ENCODE measurements around the gene BECN2.

BECN2 gene

GRCh38 chr1:241944300-241944699, 13.3 kb upstream of the BECN2 start:
- H3K36me3 ChIP-seq (ENCODE audit: control insufficient read depth in 1 of 2, insufficient read depth in 2 of 2, low read depth in 1 of 2, low read length in 2 of 2), result no peaks in the 10 kb centered on the region
- H3K9me3 ChIP-seq (ENCODE audit: control insufficient read depth, low read length), result no peaks in the 10 kb centered on the region

GRCh38 chr1:241947354-241947753, 10.2 kb upstream of the BECN2 start:
- Histone ChIP-seq H4K91ac (ENCODE audit: low read length) (no peak overlapping the region), H2BK12ac (ENCODE audit: low read length in 2 of 2) (no peak overlapping the region), H2AK5ac (ENCODE audit: low read length, severe bottlenecking) (no peak overlapping the region), H3K23ac (ENCODE audit: low read length in 2 of 2) (no peak overlapping the region), H3K9me3 (ENCODE audit: control insufficient read depth, low read length) (no peaks in the 10 kb centered on the region), H3K36me3 (ENCODE audit: control insufficient read depth in 1 of 2, insufficient read depth in 2 of 2, low read depth in 1 of 2, low read length in 2 of 2) (no peaks in the 10 kb centered on the region), H2BK120ac (ENCODE audit: low read depth, low read length) (no peak overlapping the region), H3K4me3 (ENCODE audit: insufficient read depth in 1 of 2, low read depth in 1 of 2, low read length in 2 of 2) (no peak overlapping the region), H2BK5ac (ENCODE audit: low read depth, low read length, poor library complexity, severe bottlenecking) (no peak overlapping the region), H3K4me1 (ENCODE audit: control insufficient read depth, insufficient read depth, low read depth, low read length) (no peaks in the 10 kb centered on the region), H3K27ac (ENCODE audit: low read length, poor library complexity, severe bottlenecking) (no peak overlapping the region), H3K27me3 (ENCODE audit: control insufficient read depth in 1 of 2, insufficient read depth in 1 of 2, low read length in 2 of 2) (no peaks in the 10 kb centered on the region), H3K18ac (ENCODE audit: low read depth in 1 of 2, low read length in 2 of 2) (no peak overlapping the region), H3K9ac (ENCODE audit: low read length) (no peak overlapping the region), H3K14ac (ENCODE audit: low read length in 2 of 2) (no peak overlapping the region), H3K4me2 (ENCODE audit: low read length, poor library complexity, severe bottlenecking) (no peak overlapping the region), H2AFZ (ENCODE audit: low read depth, low read length) (no peak overlapping the region), H2BK15ac (ENCODE audit: low read depth, poor library complexity, severe bottlenecking) (no peak overlapping the region), H3K79me1 (replicated peaks; ENCODE audit: low read length, poor library complexity, severe bottlenecking) (no peaks in the 10 kb centered on the region), H4K8ac (ENCODE audit: low read length) (no peak overlapping the region), H3K4ac (ENCODE audit: low read depth in 1 of 2, low read length in 2 of 2) (no peak overlapping the region)
- DNase-seq, result no peak
- 82% methylated on average over 6 of the region's 6 CpGs for WGBS

More at GRCh38 chr1:241944300-241944699, 13.3 kb upstream of the BECN2 start:
- Histone ChIP-seq H3K4me2 (ENCODE audit: low read length, poor library complexity, severe bottlenecking) (no peak overlapping the region), H3K79me1 (replicated peaks; ENCODE audit: low read length, poor library complexity, severe bottlenecking) (no peaks in the 10 kb centered on the region), H2BK12ac (ENCODE audit: low read length in 2 of 2) (no peak overlapping the region), H2BK5ac (ENCODE audit: low read depth, low read length, poor library complexity, severe bottlenecking) (no peak overlapping the region), H2AK5ac (ENCODE audit: low read length, severe bottlenecking) (no peak overlapping the region), H3K4ac (ENCODE audit: low read depth in 1 of 2, low read length in 2 of 2) (no peak overlapping the region), H3K14ac (ENCODE audit: low read length in 2 of 2) (no peak overlapping the region), H4K8ac (ENCODE audit: low read length) (no peak overlapping the region), H3K27ac (ENCODE audit: low read length, poor library complexity, severe bottlenecking) (no peak overlapping the region), H3K23ac (ENCODE audit: low read length in 2 of 2) (no peak overlapping the region), H2BK120ac (ENCODE audit: low read depth, low read length) (no peak overlapping the region), H3K4me3 (ENCODE audit: insufficient read depth in 1 of 2, low read depth in 1 of 2, low read length in 2 of 2) (no peak overlapping the region), H3K9ac (ENCODE audit: low read length) (no peak overlapping the region), H3K4me1 (ENCODE audit: control insufficient read depth, insufficient read depth, low read depth, low read length) (no peaks in the 10 kb centered on the region), H3K18ac (ENCODE audit: low read depth in 1 of 2, low read length in 2 of 2) (no peak overlapping the region), H2BK15ac (ENCODE audit: low read depth, poor library complexity, severe bottlenecking) (no peak overlapping the region), H4K91ac (ENCODE audit: low read length) (no peak overlapping the region), H3K27me3 (ENCODE audit: control insufficient read depth in 1 of 2, insufficient read depth in 1 of 2, low read length in 2 of 2) (no peaks in the 10 kb centered on the region), H2AFZ (ENCODE audit: low read depth, low read length) (no peak overlapping the region)
- 83% methylated on average over 5 of the region's 5 CpGs for WGBS
- DNase-seq, result no peak

- Histone ChIP-seq H3K27ac (ENCODE audit: low read length, poor library complexity, severe bottlenecking) (no peak overlapping the region), H3K14ac (ENCODE audit: low read length in 2 of 2) (no peak overlapping the region), H4K91ac (ENCODE audit: low read length) (no peak overlapping the region), H2BK5ac (ENCODE audit: low read depth, low read length, poor library complexity, severe bottlenecking) (no peak overlapping the region), H3K4me1 (ENCODE audit: control insufficient read depth, insufficient read depth, low read depth, low read length) (no peaks in the 10 kb centered on the region), H2AFZ (ENCODE audit: low read depth, low read length) (no peak overlapping the region), H3K9ac (ENCODE audit: low read length) (peak overlapping the region; percentile 45), H4K8ac (ENCODE audit: low read length) (no peak overlapping the region), H2BK15ac (ENCODE audit: low read depth, poor library complexity, severe bottlenecking) (no peak overlapping the region), H3K4me2 (ENCODE audit: low read length, poor library complexity, severe bottlenecking) (no peak overlapping the region), H3K9me3 (ENCODE audit: control insufficient read depth, low read length) (no peaks in the 10 kb centered on the region), H3K79me1 (replicated peaks; ENCODE audit: low read length, poor library complexity, severe bottlenecking) (no peaks in the 10 kb centered on the region), H3K4ac (ENCODE audit: low read depth in 1 of 2, low read length in 2 of 2) (no peak overlapping the region), H2AK5ac (ENCODE audit: low read length, severe bottlenecking) (no peak overlapping the region), H2BK120ac (ENCODE audit: low read depth, low read length) (no peak overlapping the region), H3K27me3 (ENCODE audit: control insufficient read depth in 1 of 2, insufficient read depth in 1 of 2, low read length in 2 of 2) (no peaks in the 10 kb centered on the region), H3K36me3 (ENCODE audit: control insufficient read depth in 1 of 2, insufficient read depth in 2 of 2, low read depth in 1 of 2, low read length in 2 of 2) (no peaks in the 10 kb centered on the region), H3K23ac (ENCODE audit: low read length in 2 of 2) (no peak overlapping the region), H3K18ac (ENCODE audit: low read depth in 1 of 2, low read length in 2 of 2) (no peak overlapping the region), H3K4me3 (ENCODE audit: insufficient read depth in 1 of 2, low read depth in 1 of 2, low read length in 2 of 2) (no peak overlapping the region), H2BK12ac (ENCODE audit: low read length in 2 of 2) (no peak overlapping the region)
- WGBS, result 87% methylated on average over 4 of the region's 5 CpGs
- DNase-seq, result no peak
These were observed 7.2 kb upstream of the BECN2 start for GRCh38 chr1:241950390-241950789.

GRCh38 chr1:241962153-241962552, 4.6 kb downstream of the BECN2 start:
- Histone ChIP-seq H2AK5ac (ENCODE audit: low read length, severe bottlenecking) (no peak overlapping the region), H2BK15ac (ENCODE audit: low read depth, poor library complexity, severe bottlenecking) (no peak overlapping the region), H2BK120ac (ENCODE audit: low read depth, low read length) (no peak overlapping the region), H3K4me3 (ENCODE audit: insufficient read depth in 1 of 2, low read depth in 1 of 2, low read length in 2 of 2) (no peak overlapping the region), H3K4me1 (ENCODE audit: control insufficient read depth, insufficient read depth, low read depth, low read length) (peaks cover 1% of the 10 kb centered on the region), H3K9ac (ENCODE audit: low read length) (no peak overlapping the region), H2BK12ac (ENCODE audit: low read length in 2 of 2) (no peak overlapping the region), H3K27ac (ENCODE audit: low read length, poor library complexity, severe bottlenecking) (no peak overlapping the region), H3K18ac (ENCODE audit: low read depth in 1 of 2, low read length in 2 of 2) (no peak overlapping the region), H4K91ac (ENCODE audit: low read length) (no peak overlapping the region), H2AFZ (ENCODE audit: low read depth, low read length) (no peak overlapping the region), H3K4ac (ENCODE audit: low read depth in 1 of 2, low read length in 2 of 2) (no peak overlapping the region), H3K9me3 (ENCODE audit: control insufficient read depth, low read length) (no peaks in the 10 kb centered on the region), H3K36me3 (ENCODE audit: control insufficient read depth in 1 of 2, insufficient read depth in 2 of 2, low read depth in 1 of 2, low read length in 2 of 2) (no peaks in the 10 kb centered on the region), H4K8ac (ENCODE audit: low read length) (no peak overlapping the region), H3K4me2 (ENCODE audit: low read length, poor library complexity, severe bottlenecking) (no peak overlapping the region), H2BK5ac (ENCODE audit: low read depth, low read length, poor library complexity, severe bottlenecking) (no peak overlapping the region), H3K14ac (ENCODE audit: low read length in 2 of 2) (no peak overlapping the region), H3K79me1 (replicated peaks; ENCODE audit: low read length, poor library complexity, severe bottlenecking) (no peaks in the 10 kb centered on the region), H3K23ac (ENCODE audit: low read length in 2 of 2) (no peak overlapping the region), H3K27me3 (ENCODE audit: control insufficient read depth in 1 of 2, insufficient read depth in 1 of 2, low read length in 2 of 2) (no peaks in the 10 kb centered on the region)
- no peak for DNase-seq
- 83% methylated on average over 2 of the region's 2 CpGs for WGBS
